PFSK-1 (cell line): ENCODE data around the gene AOPEP.

Experiments used
- FOXP2 ChIP-seq: optimal IDR thresholded peaks from 2 replicates; pipeline ENCODE3; 2011; ENCODE audit warnings: borderline replicate concordance, control low read depth, inconsistent platforms; ENCODE audit not compliant: insufficient read depth; ENCODE audit errors: extremely low read length, extremely low read depth
- POLR2AphosphoS5 ChIP-seq: IDR thresholded peaks from 2 replicates; pipeline ENCODE4 v1.6.1; 2012; ENCODE audit warnings: low read depth, mild to moderate bottlenecking, control low read depth, low read length, moderate library complexity
- SIN3A ChIP-seq: IDR thresholded peaks from 2 replicates; pipeline ENCODE4 v1.6.1; 2012; ENCODE audit warnings: mild to moderate bottlenecking, low read length, moderate library complexity, borderline replicate concordance; ENCODE audit not compliant: insufficient read depth
- TAF1 ChIP-seq: IDR thresholded peaks from 2 replicates; pipeline ENCODE4 v1.6.1; 2012; ENCODE audit warnings: low read length, control low read depth, borderline replicate concordance; ENCODE audit not compliant: insufficient read depth
- TF ChIP-seq, protein P1 (sequence below), 2 experiments: IDR thresholded peaks; 2 replicates each; pipeline versions ENCODE4 v1.6.1 to v1.8.0; 2011 to 2012; ENCODE audit warnings: low read depth in 2 of 2, low read length in 2 of 2, control low read depth in 1 of 2, inconsistent platforms in 1 of 2, mild to moderate bottlenecking in 1 of 2, moderate library complexity in 1 of 2; ENCODE audit not compliant: insufficient read depth in 1 of 2

Gene AOPEP

DNA sequence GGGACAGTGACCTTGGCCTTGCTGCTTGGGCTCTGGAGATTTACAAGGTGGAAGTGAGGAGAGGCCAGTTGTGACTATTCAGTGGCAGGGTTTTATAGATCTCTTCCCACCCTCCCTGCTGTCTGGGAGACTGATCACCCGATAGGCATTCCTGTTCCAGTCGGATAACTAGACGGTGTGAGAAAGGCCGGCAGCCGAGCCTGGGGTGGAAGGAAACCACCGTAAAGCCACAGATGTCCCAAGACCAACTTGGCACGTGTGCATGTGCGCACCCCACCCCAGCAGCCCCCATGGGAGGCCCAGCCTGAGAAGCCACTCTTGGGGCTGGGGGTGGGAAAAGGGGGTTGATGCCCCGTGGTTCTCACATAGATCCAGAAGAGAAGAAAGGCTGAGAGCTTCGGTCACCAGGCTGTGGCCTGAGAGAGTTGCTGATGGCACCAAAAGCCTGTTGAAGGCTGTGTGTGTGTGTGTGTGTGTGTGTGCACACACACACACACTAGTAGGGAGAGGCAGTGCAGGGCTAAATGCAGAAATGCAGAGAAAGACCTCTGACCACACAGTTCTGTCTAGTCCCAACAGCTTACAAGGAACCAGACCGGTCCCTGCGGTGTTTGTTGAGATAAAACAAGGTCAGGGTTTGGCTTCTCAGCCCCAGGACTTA lies 365.2 kb downstream of the AOPEP start:
- TF ChIP-seq, protein P1, sequence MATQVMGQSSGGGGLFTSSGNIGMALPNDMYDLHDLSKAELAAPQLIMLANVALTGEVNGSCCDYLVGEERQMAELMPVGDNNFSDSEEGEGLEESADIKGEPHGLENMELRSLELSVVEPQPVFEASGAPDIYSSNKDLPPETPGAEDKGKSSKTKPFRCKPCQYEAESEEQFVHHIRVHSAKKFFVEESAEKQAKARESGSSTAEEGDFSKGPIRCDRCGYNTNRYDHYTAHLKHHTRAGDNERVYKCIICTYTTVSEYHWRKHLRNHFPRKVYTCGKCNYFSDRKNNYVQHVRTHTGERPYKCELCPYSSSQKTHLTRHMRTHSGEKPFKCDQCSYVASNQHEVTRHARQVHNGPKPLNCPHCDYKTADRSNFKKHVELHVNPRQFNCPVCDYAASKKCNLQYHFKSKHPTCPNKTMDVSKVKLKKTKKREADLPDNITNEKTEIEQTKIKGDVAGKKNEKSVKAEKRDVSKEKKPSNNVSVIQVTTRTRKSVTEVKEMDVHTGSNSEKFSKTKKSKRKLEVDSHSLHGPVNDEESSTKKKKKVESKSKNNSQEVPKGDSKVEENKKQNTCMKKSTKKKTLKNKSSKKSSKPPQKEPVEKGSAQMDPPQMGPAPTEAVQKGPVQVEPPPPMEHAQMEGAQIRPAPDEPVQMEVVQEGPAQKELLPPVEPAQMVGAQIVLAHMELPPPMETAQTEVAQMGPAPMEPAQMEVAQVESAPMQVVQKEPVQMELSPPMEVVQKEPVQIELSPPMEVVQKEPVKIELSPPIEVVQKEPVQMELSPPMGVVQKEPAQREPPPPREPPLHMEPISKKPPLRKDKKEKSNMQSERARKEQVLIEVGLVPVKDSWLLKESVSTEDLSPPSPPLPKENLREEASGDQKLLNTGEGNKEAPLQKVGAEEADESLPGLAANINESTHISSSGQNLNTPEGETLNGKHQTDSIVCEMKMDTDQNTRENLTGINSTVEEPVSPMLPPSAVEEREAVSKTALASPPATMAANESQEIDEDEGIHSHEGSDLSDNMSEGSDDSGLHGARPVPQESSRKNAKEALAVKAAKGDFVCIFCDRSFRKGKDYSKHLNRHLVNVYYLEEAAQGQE (IDR thresholded peaks at IDR 0.05; ENCODE audit: insufficient read depth in 1 of 2, low read depth in 2 of 2, low read length in 2 of 2), result no peak
- TF ChIP-seq POLR2AphosphoS5 (no peak), TAF1 (no peak), FOXP2 (no peak), SIN3A (no peak)

DNA sequence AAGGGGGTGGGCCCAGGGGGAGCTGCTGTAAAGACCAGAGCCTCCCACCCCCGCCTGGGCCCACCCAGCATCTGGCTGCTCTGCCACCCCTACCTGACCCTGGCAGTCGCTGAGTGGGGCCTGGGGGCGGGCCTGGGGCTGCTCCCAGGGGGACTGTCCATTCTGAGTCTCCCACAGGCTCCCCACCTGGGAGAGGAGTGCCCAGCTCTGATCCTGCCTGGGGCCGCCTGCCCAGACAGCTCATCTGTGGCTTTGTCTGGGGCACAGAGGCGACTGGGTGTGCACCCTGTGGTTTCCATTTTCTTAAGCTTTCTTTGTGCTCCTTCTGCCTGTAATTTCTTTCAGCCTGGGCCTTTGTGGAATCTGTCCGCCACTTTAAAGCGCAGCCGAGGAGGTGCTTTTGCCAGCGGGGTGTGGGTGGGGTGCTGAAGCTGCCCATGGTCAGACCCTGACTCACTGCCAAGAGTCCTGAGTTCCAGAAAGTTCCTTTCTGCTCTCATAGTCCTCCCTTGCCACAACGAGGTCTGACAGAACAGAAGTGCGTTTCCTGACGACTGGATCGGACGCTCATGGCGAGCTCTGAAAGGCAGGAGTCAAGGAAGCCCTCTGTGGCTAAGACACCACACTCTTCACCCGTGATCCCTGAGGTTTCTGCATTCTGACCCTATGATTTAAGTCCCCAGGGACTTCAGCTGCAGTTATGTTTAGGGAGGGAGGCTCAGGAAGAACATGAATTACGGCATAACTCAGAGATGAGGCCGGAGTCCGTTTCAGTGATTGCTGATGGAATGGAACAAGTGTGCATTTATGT lies 366.0 kb downstream of the AOPEP start:
- TF ChIP-seq TAF1 (no peak), SIN3A (no peak), POLR2AphosphoS5 (no peak), FOXP2 (no peak)
- TF ChIP-seq, protein P1 (IDR thresholded peaks at IDR 0.05; ENCODE audit: insufficient read depth in 1 of 2, low read depth in 2 of 2, low read length in 2 of 2), result no peak

- TF ChIP-seq, protein P1 (IDR thresholded peaks at IDR 0.05; ENCODE audit: insufficient read depth in 1 of 2, low read depth in 2 of 2, low read length in 2 of 2), result no peak
- TF ChIP-seq POLR2AphosphoS5 (no peak), SIN3A (no peak), FOXP2 (no peak), TAF1 (no peak)
Measured at GRCh38 chr9:95093586-95093985, 367.1 kb downstream of the AOPEP start.

- TF ChIP-seq POLR2AphosphoS5 (no peak), FOXP2 (no peak), TAF1 (no peak), SIN3A (no peak)
- TF ChIP-seq, protein P1 (IDR thresholded peaks at IDR 0.05; ENCODE audit: insufficient read depth in 1 of 2, low read depth in 2 of 2, low read length in 2 of 2), result no peak
Measured at GRCh38 chr9:95094002-95094401, 367.5 kb downstream of the AOPEP start.
